Fibroblast of lung (primary cell): ENCODE measurements around the gene KCNMA1.

ENCODE experiments used
- EZH2 ChIP-seq: IDR thresholded peaks from 2 replicates; pipeline ENCODE4 v1.5.1; 2012; ENCODE audit warnings: low read length, control low read depth, mild to moderate bottlenecking; ENCODE audit errors: missing control alignments
- TF ChIP-seq, protein P1 (sequence below), 2 donors: IDR thresholded peaks in 1 of 2; conservative IDR thresholded peaks in 1 of 2; 1 replicate in 1 of 2; 2 replicates in 1 of 2; pipeline ENCODE4 v1.5.1; 2011 to 2012; ENCODE audit warnings: low read length in 2 of 2, control low read depth in 1 of 2, inconsistent platforms in 1 of 2, low read depth in 1 of 2, mild to moderate bottlenecking in 1 of 2

GRCh38 chr10:77144656-77145055 is 493.0 kb downstream of the KCNMA1 start:
- no peak for TF ChIP-seq EZH2
- TF ChIP-seq, protein P1, sequence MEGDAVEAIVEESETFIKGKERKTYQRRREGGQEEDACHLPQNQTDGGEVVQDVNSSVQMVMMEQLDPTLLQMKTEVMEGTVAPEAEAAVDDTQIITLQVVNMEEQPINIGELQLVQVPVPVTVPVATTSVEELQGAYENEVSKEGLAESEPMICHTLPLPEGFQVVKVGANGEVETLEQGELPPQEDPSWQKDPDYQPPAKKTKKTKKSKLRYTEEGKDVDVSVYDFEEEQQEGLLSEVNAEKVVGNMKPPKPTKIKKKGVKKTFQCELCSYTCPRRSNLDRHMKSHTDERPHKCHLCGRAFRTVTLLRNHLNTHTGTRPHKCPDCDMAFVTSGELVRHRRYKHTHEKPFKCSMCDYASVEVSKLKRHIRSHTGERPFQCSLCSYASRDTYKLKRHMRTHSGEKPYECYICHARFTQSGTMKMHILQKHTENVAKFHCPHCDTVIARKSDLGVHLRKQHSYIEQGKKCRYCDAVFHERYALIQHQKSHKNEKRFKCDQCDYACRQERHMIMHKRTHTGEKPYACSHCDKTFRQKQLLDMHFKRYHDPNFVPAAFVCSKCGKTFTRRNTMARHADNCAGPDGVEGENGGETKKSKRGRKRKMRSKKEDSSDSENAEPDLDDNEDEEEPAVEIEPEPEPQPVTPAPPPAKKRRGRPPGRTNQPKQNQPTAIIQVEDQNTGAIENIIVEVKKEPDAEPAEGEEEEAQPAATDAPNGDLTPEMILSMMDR (conservative IDR thresholded peaks at IDR 0.05 in 1 of 2, IDR thresholded peaks at IDR 0.05 in 1 of 2; ENCODE audit: low read depth in 1 of 2, low read length in 2 of 2), result no peak
